MCF 10A (cell line): ENCODE measurements around the gene GLP2R. TPM values are rescaled to one million over a fixed set of nuclear protein-coding genes. Genes with fewer than 3 reads are reported as not detected.
A peak's percentile ranks its signal among the peaks of the same experiment; 100 is the strongest.

Experiments used
- BruUV-seq: library from RNA; stranded (reverse); fragments of 400-500 nt; replicated peaks from 2 replicates; lab custom pipeline; 2021; lab: Mats Ljungman, UMichigan
- CTCF ChIA-PET: fragments of 300-600 bp; sonication (Branson Sonifier 250); formaldehyde crosslinking; extraction: SDS; loops from one replicate; lab custom pipeline; 2021; ENCODE audit warnings: antibody characterized with exemption, inconsistent platforms; lab: Yijun Ruan, JAX
- POLR2A ChIA-PET: fragments of 300-600, 350-650 bp; sonication (Branson Sonifier 250); formaldehyde crosslinking; extraction: SDS; loops from one replicate; lab custom pipeline; 2020; ENCODE audit warnings: antibody characterized with exemption, inconsistent platforms; lab: Yijun Ruan, JAX
- DNase-seq: peaks from one replicate; pipeline ENCODE4 v3.0.0-alpha.2; 2018; ENCODE audit not compliant: unreplicated experiment
- H3K27ac Mint-ChIP-seq: one replicate; pipeline ENCODE4 v1.8.0; 2022; ENCODE audit warnings: mild to moderate bottlenecking, low read depth, mixed read lengths; ENCODE audit not compliant: unreplicated experiment
- H3K27me3 Mint-ChIP-seq: one replicate; pipeline ENCODE4 v1.8.0; 2022; ENCODE audit warnings: mixed read lengths; ENCODE audit not compliant: insufficient read depth, unreplicated experiment
- H3K36me3 Mint-ChIP-seq: one replicate; pipeline ENCODE4 v1.8.0; 2022; ENCODE audit warnings: mild to moderate bottlenecking, moderate library complexity, mixed read lengths; ENCODE audit not compliant: insufficient read depth, unreplicated experiment
- H3K4me1 Mint-ChIP-seq: one replicate; pipeline ENCODE4 v1.8.0; 2022; ENCODE audit warnings: mixed read lengths; ENCODE audit not compliant: insufficient read depth, unreplicated experiment
- H3K4me3 Mint-ChIP-seq: one replicate; pipeline ENCODE4 v1.8.0; 2022; ENCODE audit warnings: mild to moderate bottlenecking, moderate library complexity, mixed read lengths; ENCODE audit not compliant: unreplicated experiment
- H3K9me3 Mint-ChIP-seq: one replicate; pipeline ENCODE4 v1.8.0; 2022; ENCODE audit warnings: mixed read lengths; ENCODE audit not compliant: unreplicated experiment
- CTCF ChIP-seq: fragments of 200-600 bp; IDR thresholded peaks from one replicate; pipeline ENCODE4 v1.8.0; 2022; ENCODE audit warnings: antibody characterized with exemption, mild to moderate bottlenecking; ENCODE audit not compliant: unreplicated experiment
- intact Hi-C: fragments of 100-400 bp; cut with micrococcal nuclease; formaldehyde crosslinking; loops from 2 replicates; pipeline ENCODE4 v1.14.1; 2022
- total RNA-seq: library from RNA; stranded (reverse); gene quantifications from 2 replicates; pipeline ENCODE4 v1.2.3, GENCODE V29; 2022

GLP2R gene
- total RNA-seq, 1 experiment from 2014 or later = 0.09 TPM

GRCh38 chr17:9862220-9862619, 36.5 kb downstream of the GLP2R start:
- Mint-ChIP-seq H3K9me3 (peaks cover 29% of the 10 kb centered on the region), H3K36me3 (no peaks in the 10 kb centered on the region), H3K4me3 (no peak overlapping the region), H3K27ac (no peak overlapping the region), H3K27me3 (no peaks in the 10 kb centered on the region), H3K4me1 (no peaks in the 10 kb centered on the region)
- CTCF ChIA-PET = interaction anchor here (0.6 kb wide), 1 partner anchor 89 kb away, joined by 3 read pairs; no protein-coding TSS in a partner anchor
- intact Hi-C loops = no loop called here
- no TSS peak for BruUV-seq
- no peak for TF ChIP-seq CTCF
- no peak for DNase-seq
- POLR2A ChIA-PET = no interaction called here

GRCh38 chr17:9862949-9863348, 37.2 kb downstream of the GLP2R start:
- Mint-ChIP-seq H3K27me3 (no peaks in the 10 kb centered on the region), H3K4me3 (no peak overlapping the region), H3K36me3 (no peaks in the 10 kb centered on the region), H3K4me1 (no peaks in the 10 kb centered on the region), H3K9me3 (peaks cover 29% of the 10 kb centered on the region), H3K27ac (no peak overlapping the region)
- no TSS peak for BruUV-seq
- TF ChIP-seq CTCF = no peak
- intact Hi-C loops = no loop called here
- DNase-seq = no peak
- ChIA-PET CTCF (no interaction called here), POLR2A (no interaction called here)

GRCh38 chr17:9865586-9865985, 39.9 kb downstream of the GLP2R start:
- no peaks in the 10 kb centered on the region for H3K4me1 Mint-ChIP-seq
- no TSS peak for BruUV-seq
- DNase-seq = peak; percentile 58
- intact Hi-C loops = no loop called here
- POLR2A ChIA-PET = no interaction called here
- no peaks in the 10 kb centered on the region for H3K27me3 Mint-ChIP-seq
- no peak overlapping the region for H3K27ac Mint-ChIP-seq
- no peaks in the 10 kb centered on the region for H3K36me3 Mint-ChIP-seq
- no peak for TF ChIP-seq CTCF
- peaks cover 41% of the 10 kb centered on the region for H3K9me3 Mint-ChIP-seq
- CTCF ChIA-PET = no interaction called here
- H3K4me3 Mint-ChIP-seq = no peak overlapping the region

- ChIA-PET POLR2A (no interaction called here), CTCF (no interaction called here)
- TF ChIP-seq CTCF = no peak
- intact Hi-C loops = no loop called here
- no peaks in the 10 kb centered on the region for H3K36me3 Mint-ChIP-seq
- no peak overlapping the region for H3K27ac Mint-ChIP-seq
- H3K4me1 Mint-ChIP-seq = no peaks in the 10 kb centered on the region
- no peaks in the 10 kb centered on the region for H3K27me3 Mint-ChIP-seq
- BruUV-seq = no TSS peak
- peaks cover 26% of the 10 kb centered on the region for H3K9me3 Mint-ChIP-seq
- DNase-seq = no peak
- no peak overlapping the region for H3K4me3 Mint-ChIP-seq
These were observed 42.8 kb downstream of the GLP2R start for GRCh38 chr17:9868552-9868951.
